ENCODE data around the gene CTNNB1.

CTNNB1 gene

GRCh38 chr3:41173926-41174885 is 25.1 kb upstream of the CTNNB1 start:
- H3K9me3 ChIP-seq: no peaks in the 10 kb centered on the region
- no peak overlapping the region for H3K27ac ChIP-seq
- H3K36me3 ChIP-seq: no peaks in the 10 kb centered on the region
- H3K27me3 ChIP-seq: peaks cover 6% of the 10 kb centered on the region
- no peak overlapping the region for H3K4me3 ChIP-seq (ENCODE audit: low read depth in 1 of 2, low read length in 1 of 2)
- no peaks in the 10 kb centered on the region for H3K4me1 ChIP-seq (ENCODE audit: control insufficient read depth in 1 of 2, insufficient read depth in 1 of 2, low read depth in 1 of 2, low read length in 1 of 2)
- TF ChIP-seq, protein P1, sequence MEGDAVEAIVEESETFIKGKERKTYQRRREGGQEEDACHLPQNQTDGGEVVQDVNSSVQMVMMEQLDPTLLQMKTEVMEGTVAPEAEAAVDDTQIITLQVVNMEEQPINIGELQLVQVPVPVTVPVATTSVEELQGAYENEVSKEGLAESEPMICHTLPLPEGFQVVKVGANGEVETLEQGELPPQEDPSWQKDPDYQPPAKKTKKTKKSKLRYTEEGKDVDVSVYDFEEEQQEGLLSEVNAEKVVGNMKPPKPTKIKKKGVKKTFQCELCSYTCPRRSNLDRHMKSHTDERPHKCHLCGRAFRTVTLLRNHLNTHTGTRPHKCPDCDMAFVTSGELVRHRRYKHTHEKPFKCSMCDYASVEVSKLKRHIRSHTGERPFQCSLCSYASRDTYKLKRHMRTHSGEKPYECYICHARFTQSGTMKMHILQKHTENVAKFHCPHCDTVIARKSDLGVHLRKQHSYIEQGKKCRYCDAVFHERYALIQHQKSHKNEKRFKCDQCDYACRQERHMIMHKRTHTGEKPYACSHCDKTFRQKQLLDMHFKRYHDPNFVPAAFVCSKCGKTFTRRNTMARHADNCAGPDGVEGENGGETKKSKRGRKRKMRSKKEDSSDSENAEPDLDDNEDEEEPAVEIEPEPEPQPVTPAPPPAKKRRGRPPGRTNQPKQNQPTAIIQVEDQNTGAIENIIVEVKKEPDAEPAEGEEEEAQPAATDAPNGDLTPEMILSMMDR (IDR thresholded peaks at IDR 0.05): no peak

- TF ChIP-seq, protein P1 (IDR thresholded peaks at IDR 0.05): no peak
- H3K4me1 ChIP-seq (ENCODE audit: control insufficient read depth in 1 of 2, insufficient read depth in 1 of 2, low read depth in 1 of 2, low read length in 1 of 2): no peaks in the 10 kb centered on the region
- no peak overlapping the region for H3K4me3 ChIP-seq (ENCODE audit: low read depth in 1 of 2, low read length in 1 of 2)
- no peak overlapping the region for H3K27ac ChIP-seq
- H3K9me3 ChIP-seq: no peaks in the 10 kb centered on the region
- H3K36me3 ChIP-seq: no peaks in the 10 kb centered on the region
- peaks cover 6% of the 10 kb centered on the region for H3K27me3 ChIP-seq
These were observed 23.9 kb upstream of the CTNNB1 start for GRCh38 chr3:41175365-41175764.

DNA sequence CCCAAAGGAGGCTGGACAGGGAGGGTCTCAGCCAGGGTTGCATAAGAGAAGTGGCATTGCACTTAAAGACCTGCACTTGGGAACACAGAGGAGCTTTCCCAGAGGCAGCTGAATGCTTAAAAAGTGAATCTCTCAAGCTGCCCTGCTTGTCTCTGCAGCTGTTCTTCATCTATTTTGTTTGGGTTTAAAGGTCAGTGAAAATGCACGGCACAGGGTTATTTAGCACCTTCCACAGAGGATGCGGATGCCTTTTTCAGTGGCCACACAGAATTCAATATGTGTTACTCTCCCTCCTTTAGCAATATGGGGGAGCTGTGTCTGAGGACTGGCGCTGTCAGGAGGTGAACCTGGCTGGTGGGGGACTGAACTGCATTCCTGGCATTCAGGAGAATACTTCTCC is 22.7 kb upstream of the CTNNB1 start:
- no peak overlapping the region for H3K4me3 ChIP-seq (ENCODE audit: low read depth in 1 of 2, low read length in 1 of 2)
- H3K9me3 ChIP-seq: no peaks in the 10 kb centered on the region
- no peaks in the 10 kb centered on the region for H3K4me1 ChIP-seq (ENCODE audit: control insufficient read depth in 1 of 2, insufficient read depth in 1 of 2, low read depth in 1 of 2, low read length in 1 of 2)
- H3K36me3 ChIP-seq: no peaks in the 10 kb centered on the region
- TF ChIP-seq, protein P1 (IDR thresholded peaks at IDR 0.05): no peak
- peaks cover 6% of the 10 kb centered on the region for H3K27me3 ChIP-seq
- no peak overlapping the region for H3K27ac ChIP-seq

DNA sequence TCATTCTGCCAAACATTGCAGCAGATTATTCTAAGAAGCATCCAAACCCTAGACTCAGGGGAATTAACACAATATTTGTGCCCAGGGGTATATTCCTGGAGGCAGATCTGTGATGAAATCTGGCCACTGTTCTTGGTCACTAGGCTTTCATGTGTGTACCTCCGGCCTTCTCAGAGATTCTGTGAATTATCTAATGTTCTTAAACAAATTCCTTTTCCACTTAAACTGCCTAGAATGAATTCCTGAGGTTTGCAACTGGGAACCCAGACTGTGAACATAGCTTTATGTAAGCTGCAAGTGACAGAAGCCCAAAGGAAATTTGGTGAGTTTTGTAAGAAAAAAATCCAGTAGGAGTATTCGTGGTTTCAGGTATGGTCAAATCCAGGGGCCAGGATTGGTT is 20.7 kb upstream of the CTNNB1 start:
- peaks cover 6% of the 10 kb centered on the region for H3K27me3 ChIP-seq
- H3K27ac ChIP-seq: no peak overlapping the region
- no peak overlapping the region for H3K4me3 ChIP-seq (ENCODE audit: low read depth in 1 of 2, low read length in 1 of 2)
- H3K9me3 ChIP-seq: no peaks in the 10 kb centered on the region
- H3K4me1 ChIP-seq (ENCODE audit: control insufficient read depth in 1 of 2, insufficient read depth in 1 of 2, low read depth in 1 of 2, low read length in 1 of 2): no peaks in the 10 kb centered on the region
- H3K36me3 ChIP-seq: no peaks in the 10 kb centered on the region
- TF ChIP-seq, protein P1 (IDR thresholded peaks at IDR 0.05): no peak

- no peaks in the 10 kb centered on the region for H3K4me1 ChIP-seq (ENCODE audit: control insufficient read depth in 1 of 2, insufficient read depth in 1 of 2, low read depth in 1 of 2, low read length in 1 of 2)
- no peak overlapping the region for H3K27ac ChIP-seq
- no peak overlapping the region for H3K4me3 ChIP-seq (ENCODE audit: low read depth in 1 of 2, low read length in 1 of 2)
- no peaks in the 10 kb centered on the region for H3K9me3 ChIP-seq
- H3K36me3 ChIP-seq: no peaks in the 10 kb centered on the region
- H3K27me3 ChIP-seq: peaks cover 10% of the 10 kb centered on the region
- TF ChIP-seq, protein P1 (IDR thresholded peaks at IDR 0.05): no peak
These were observed 18.9 kb upstream of the CTNNB1 start for GRCh38 chr3:41180396-41180795.

Data from neutrophil (primary cell).